Left forelimb (tissue), 1 donor: ENCODE data around the gene NR1D2.
"Not testable (repeated sequence)": the region's sequence is repeated elsewhere in the genome, so short reads cannot be mapped to it uniquely, and the experiment has no call there.

Experiments used
- DNase-seq: peaks from one replicate; pipeline ENCODE4 v3.0.0-alpha.2; 2018; ENCODE audit warnings: low spot score

The NR1D2 gene

GRCh38 chr3:24004171-24004938 lies 59.3 kb downstream of the NR1D2 start:
- DNase-seq: no peak

GRCh38 chr3:24005669-24006068 lies 60.6 kb downstream of the NR1D2 start:
- DNase-seq: no peak

- DNase-seq: not testable (repeated sequence)
Observed at GRCh38 chr3:24010834-24011233, 65.7 kb downstream of the NR1D2 start.

GRCh38 chr3:24012589-24013269 lies 67.6 kb downstream of the NR1D2 start:
- no peak for DNase-seq

- peak; percentile 81 for DNase-seq
Observed at GRCh38 chr3:24017305-24017704, 72.2 kb downstream of the NR1D2 start.

- no peak for DNase-seq
Observed at GRCh38 chr3:24018784-24019570, 73.9 kb downstream of the NR1D2 start.

GRCh38 chr3:24019585-24019984 lies 74.5 kb downstream of the NR1D2 start:
- no peak for DNase-seq

- DNase-seq: no peak
Observed at GRCh38 chr3:24020036-24020691, 75.1 kb downstream of the NR1D2 start.

GRCh38 chr3:24023197-24023596 lies 78.1 kb downstream of the NR1D2 start:
- DNase-seq: no peak

GRCh38 chr3:24025805-24026204 lies 80.7 kb downstream of the NR1D2 start:
- no peak for DNase-seq

GRCh38 chr3:24026665-24027064 lies 81.6 kb downstream of the NR1D2 start:
- DNase-seq: not testable (repeated sequence)

GRCh38 chr3:24027946-24028345 lies 82.9 kb downstream of the NR1D2 start:
- DNase-seq: no peak
